ENCODE data around the gene MYB. TPM values are rescaled to one million over a fixed set of nuclear protein-coding genes. Genes with fewer than 3 reads are reported as not detected.

Gene MYB
- 1 to 10 TPM in 1 of 4 donors, under 1 TPM in 2, not detected in 1; 0.18 to 4.0 (median 0.59) TPM for total RNA-seq

DNA sequence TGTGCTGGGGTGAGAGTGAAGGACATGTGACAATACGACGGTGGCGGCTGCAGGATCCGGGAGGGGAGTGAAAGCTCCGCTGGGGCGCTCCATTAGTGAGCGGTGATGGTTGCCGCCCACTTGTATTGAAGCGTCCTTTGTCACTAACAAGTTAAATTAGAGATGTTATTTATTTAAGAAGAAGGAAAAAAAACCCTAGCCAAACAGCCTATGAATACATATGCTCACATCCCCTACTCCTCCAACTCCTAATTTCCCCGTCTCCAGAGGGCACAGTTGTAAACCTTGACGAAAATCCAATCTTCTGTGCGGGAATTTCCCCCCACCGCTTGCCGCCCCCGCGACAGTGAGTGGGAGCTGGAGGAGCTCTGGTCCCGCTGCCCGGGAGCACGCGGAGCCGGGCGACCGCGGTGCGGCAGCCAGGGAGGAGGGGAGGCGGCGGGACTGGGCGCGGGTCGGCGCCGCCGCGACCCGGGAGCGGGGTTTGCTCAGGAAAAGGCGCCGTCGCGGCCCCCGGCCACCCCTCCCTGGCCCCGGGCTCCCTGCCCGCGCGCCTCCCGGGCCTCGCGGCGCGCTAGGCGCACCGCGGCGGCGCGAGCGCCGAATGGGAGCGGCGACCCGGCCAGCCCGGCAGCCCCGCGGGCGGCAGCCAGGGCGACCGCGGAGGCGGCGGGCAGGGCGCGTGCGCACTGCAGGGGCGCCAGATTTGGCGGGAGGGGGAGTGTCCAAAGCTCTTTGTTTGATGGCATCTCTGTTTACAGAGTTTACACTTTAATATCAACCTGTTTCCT lies at the start of gene MYB:
Gene MYB (plus strand): TSS at position 767 of the 791 bp plus-strand sequence. CDS start 206 bp downstream, outside the sequence.
- Histone ChIP-seq H3K27ac (no peak within 1 kb of the TSS), H3K9me3 (no peaks in the 10 kb centered on the region), H3K4me3 (peak within 1 kb of the TSS; percentile 10 to 47), H3K36me3 (no peaks in the 10 kb centered on the region), H3K4me1 (peaks cover 0 to 19% of the 10 kb centered on the region in 2 donors), H3K27me3 (peaks cover 0 to 23% of the 10 kb centered on the region in 2 donors)
- intact Hi-C loops (cut with DNase I; ENCODE audit: low total_unique reads), result no loop called here
- peak in 2 of 4 experiments; percentile 6 to 22 for TF ChIP-seq CTCF (IDR thresholded peaks at IDR 0.05)
- TF ChIP-seq POLR2A (IDR thresholded peaks at IDR 0.05), result no peak
- DNase-seq, result peak in 1 of 2 donors; percentile 35

GRCh38 chr6:135132776-135133175 lies 48.3 kb upstream of the MYB start:
- Histone ChIP-seq H3K27me3 (no peaks in the 10 kb centered on the region), H3K36me3 (no peaks in the 10 kb centered on the region), H3K9me3 (no peaks in the 10 kb centered on the region), H3K27ac (no peak overlapping the region), H3K4me1 (no peaks in the 10 kb centered on the region), H3K4me3 (no peak overlapping the region)
- TF ChIP-seq CTCF (IDR thresholded peaks at IDR 0.05) (no peak), POLR2A (IDR thresholded peaks at IDR 0.05) (no peak)
- DNase-seq, result no peak
- intact Hi-C loops (cut with DNase I; ENCODE audit: low total_unique reads), result no loop called here

GRCh38 chr6:135135835-135136234 lies 45.3 kb upstream of the MYB start:
- Histone ChIP-seq H3K4me3 (no peak overlapping the region), H3K4me1 (no peaks in the 10 kb centered on the region), H3K36me3 (no peaks in the 10 kb centered on the region), H3K27me3 (no peaks in the 10 kb centered on the region), H3K27ac (no peak overlapping the region), H3K9me3 (no peaks in the 10 kb centered on the region)
- DNase-seq, result no peak
- intact Hi-C loops (cut with DNase I; ENCODE audit: low total_unique reads), result no loop called here
- TF ChIP-seq CTCF (IDR thresholded peaks at IDR 0.05) (no peak), POLR2A (IDR thresholded peaks at IDR 0.05) (no peak)

GRCh38 chr6:135137826-135138225 lies 43.3 kb upstream of the MYB start:
- no peaks in the 10 kb centered on the region for H3K4me1 ChIP-seq
- no peak for DNase-seq

More at GRCh38 chr6:135137826-135138225, 43.3 kb upstream of the MYB start:
- Histone ChIP-seq H3K9me3 (no peaks in the 10 kb centered on the region), H3K36me3 (no peaks in the 10 kb centered on the region), H3K4me3 (no peak overlapping the region), H3K27me3 (no peaks in the 10 kb centered on the region), H3K27ac (no peak overlapping the region)
- intact Hi-C loops (cut with DNase I; ENCODE audit: low total_unique reads), result no loop called here
- TF ChIP-seq POLR2A (IDR thresholded peaks at IDR 0.05), result no peak
- TF ChIP-seq CTCF (IDR thresholded peaks at IDR 0.05), result no peak

All from uterus (tissue), 4 donors.